B cell (primary cell): ENCODE measurements around the gene TRIOBP. TPM values are rescaled to one million over a fixed set of nuclear protein-coding genes. Genes with fewer than 3 reads are reported as not detected.

Experiments used
- ATAC-seq: fragments of 200-7000 bp; cut with Tn5 transposase; one replicate; pipeline ENCODE4 v1.10.0; 2021; ENCODE audit warnings: low read depth, mild to moderate bottlenecking, moderate number of reproducible peaks, moderate library complexity
- CTCF ChIA-PET: fragments of 350-600 bp; sonication (Branson Sonifier 250); formaldehyde crosslinking; loops from one replicate; lab custom pipeline; 2021; ENCODE audit warnings: antibody characterized with exemption, inconsistent platforms; lab: Charles Lee
- POLR2A ChIA-PET: fragments of 350-600 bp; sonication (Branson Sonifier 250); formaldehyde crosslinking; loops from one replicate; lab custom pipeline; 2021; ENCODE audit warnings: antibody characterized with exemption; lab: Charles Lee
- DNase-seq: peaks from one replicate; pipeline ENCODE4 v3.0.0; 2013
- H2AFZ ChIP-seq: 2 replicates; pipeline ENCODE4 v1.6.1; 2012; ENCODE audit warnings: mild to moderate bottlenecking, low read depth, low read length; ENCODE audit not compliant: insufficient read depth, poor library complexity, severe bottlenecking
- H3K27ac ChIP-seq, 2 donors: 1 replicate in 1 of 2; 2 replicates in 1 of 2; pipeline ENCODE4 v1.5.1; 2012 to 2013; ENCODE audit warnings: low read length in 2 of 2, mild to moderate bottlenecking in 2 of 2, moderate library complexity in 1 of 2
- H3K27me3 ChIP-seq, 4 experiments: fragments of 200-600 bp in 1 of 4; sonication (generic) in 1 of 4; replicated peaks in 1 of 4; 1 replicate in 2 of 4; 2 replicates in 2 of 4; pipeline versions ENCODE4 v1.6.1 to v1.7.0; 2013 to 2016; ENCODE audit warnings: low read length in 3 of 4, mild to moderate bottlenecking in 2 of 4, mixed read lengths in 1 of 4, moderate library complexity in 1 of 4; ENCODE audit not compliant: insufficient read depth in 4 of 4, control insufficient read depth in 3 of 4; ENCODE audit errors: control extremely low read depth in 1 of 4
- H3K36me3 ChIP-seq, 2 experiments: replicated peaks in 1 of 2; 1 replicate in 1 of 2; 2 replicates in 1 of 2; pipeline versions ENCODE4 v1.6.1 to v1.7.1; 2013; ENCODE audit warnings: low read length in 1 of 2; ENCODE audit not compliant: insufficient read depth in 2 of 2, control insufficient read depth in 1 of 2; ENCODE audit errors: control extremely low read depth in 1 of 2, extremely low read depth in 1 of 2
- H3K4me1 ChIP-seq, 2 donors: fragments of 200-600 bp in 1 of 2; sonication (generic) in 1 of 2; 1 replicate in 1 of 2; 2 replicates in 1 of 2; pipeline versions ENCODE4 v1.5.1 to v1.6.1; 2013 to 2017; ENCODE audit warnings: low read length in 2 of 2; ENCODE audit not compliant: control insufficient read depth in 2 of 2, insufficient read depth in 2 of 2
- H3K4me2 ChIP-seq: replicated peaks from 2 replicates; pipeline ENCODE3; 2012; ENCODE audit warnings: mild to moderate bottlenecking, low read depth, low read length; ENCODE audit not compliant: poor library complexity, severe bottlenecking
- H3K4me3 ChIP-seq, 5 experiments: fragments of 200-600 bp in 1 of 5; sonication (generic) in 1 of 5; 1 replicate in 3 of 5; 2 replicates in 2 of 5; pipeline versions ENCODE4 v1.5.1 to v1.7.0; 2011 to 2016; ENCODE audit warnings: low read length in 4 of 5, mild to moderate bottlenecking in 4 of 5, low read depth in 2 of 5, control low read depth in 1 of 5, moderate library complexity in 1 of 5; ENCODE audit not compliant: insufficient read depth in 1 of 5; ENCODE audit errors: control extremely low read depth in 1 of 5, extremely low read depth in 1 of 5
- H3K79me2 ChIP-seq: fragments of 200-600 bp; sonication (generic); one replicate; pipeline ENCODE4 v1.6.0; 2016; ENCODE audit warnings: low read length; ENCODE audit not compliant: control insufficient read depth, insufficient read depth
- H3K9ac ChIP-seq: fragments of 200-600 bp; sonication (generic); 2 replicates; pipeline ENCODE4 v1.6.1; 2017; ENCODE audit warnings: mild to moderate bottlenecking, low read length, moderate library complexity
- H3K9me3 ChIP-seq, 3 donors: one replicate each; pipeline versions ENCODE4 v1.6.1 to v1.7.1; 2013; ENCODE audit warnings: low read length in 2 of 3; ENCODE audit not compliant: control insufficient read depth in 2 of 3, insufficient read depth in 1 of 3; ENCODE audit errors: control extremely low read depth in 1 of 3
- H4K20me1 ChIP-seq: 2 replicates; pipeline ENCODE4 v1.6.0; 2012; ENCODE audit warnings: mild to moderate bottlenecking, low read length; ENCODE audit not compliant: insufficient read depth, control insufficient read depth, poor library complexity, severe bottlenecking
- H3K27ac Mint-ChIP-seq: one replicate; pipeline ENCODE4 v1.8.0; 2021; ENCODE audit warnings: mixed read lengths
- H3K27me3 Mint-ChIP-seq: one replicate; pipeline ENCODE4 v1.8.0; 2021; ENCODE audit warnings: mixed read lengths
- H3K4me1 Mint-ChIP-seq: one replicate; pipeline ENCODE4 v1.8.0; 2021; ENCODE audit warnings: mixed read lengths
- H3K4me3 Mint-ChIP-seq: one replicate; pipeline ENCODE4 v1.8.0; 2021; ENCODE audit warnings: mixed read lengths
- H3K9me3 Mint-ChIP-seq: one replicate; pipeline ENCODE4 v1.8.0; 2022; ENCODE audit warnings: mixed read lengths; ENCODE audit not compliant: insufficient read depth
- CTCF ChIP-seq: fragments of 200-600 bp; IDR thresholded peaks from one replicate; pipeline ENCODE4 v1.8.0; 2022; ENCODE audit warnings: antibody characterized with exemption, mild to moderate bottlenecking
- EZH2 ChIP-seq: IDR thresholded peaks from 2 replicates; pipeline ENCODE4 v1.6.1; 2012; ENCODE audit warnings: borderline replicate concordance, low read depth, mild to moderate bottlenecking, moderate library complexity, low read length; ENCODE audit not compliant: insufficient read depth, poor library complexity, severe bottlenecking
- WGBS: methylation state at CpG from one replicate; pipeline ENCODE4 v1.1.5; 2013; ENCODE audit warnings: missing lambda C conversion rate; ENCODE audit not compliant: insufficient coverage; 5-methylcytosine and 5-hydroxymethylcytosine counted together
- intact Hi-C: fragments of 100-400 bp; cut with micrococcal nuclease; formaldehyde crosslinking; loops from one replicate; pipeline ENCODE4 v1.10.0; 2022
- polyA plus RNA-seq: library from polyadenylated mRNA; depleted of rRNA; stranded (reverse); fragments of >200 nt; gene quantifications from 2 replicates; pipeline ENCODE4 v1.2.3, GENCODE V29; 2012
- total RNA-seq, 2 donors: library from RNA; stranded (reverse); fragments of 120-200 nt in 1 of 2; gene quantifications; 1 replicate in 1 of 2; 2 replicates in 1 of 2; pipeline versions ENCODE4 v1.2.3 to v1.2.4, GENCODE V29; 2013 to 2022

Gene TRIOBP
- total and polyA plus RNA-seq, 2 donors (not counting 1 experiment from before 2014, with no cell fraction given), result 26.8 to 47.5 TPM

GRCh38 chr22:37684803-37685615 lies 11.8 kb upstream of the TRIOBP start:
- Mint-ChIP-seq H3K27me3 (no peaks in the 10 kb centered on the region), H3K27ac (no peak overlapping the region), H3K9me3 (no peaks in the 10 kb centered on the region), H3K4me3 (peak overlapping the region; percentile 99), H3K4me1 (peaks cover 31% of the 10 kb centered on the region)
- 78% methylated on average over 10 of the region's 16 CpGs for WGBS
- no peak for TF ChIP-seq EZH2
- TF ChIP-seq CTCF, result no peak
- Histone ChIP-seq H4K20me1 (no peaks in the 10 kb centered on the region), H2AFZ (peak overlapping the region; percentile 43), H3K4me3 (no peak overlapping the region), H3K79me2 (peaks cover 15% of the 10 kb centered on the region), H3K4me2 (peak overlapping the region; percentile 90), H3K9ac (no peak overlapping the region), H3K4me1 (peaks cover 10 to 34% of the 10 kb centered on the region in 2 donors), H3K27ac (peak overlapping the region; percentile 7 to 70), H3K36me3 (peaks cover 0 to 17% of the 10 kb centered on the region in 2 experiments), H3K27me3 (no peaks in the 10 kb centered on the region), H3K9me3 (no peaks in the 10 kb centered on the region)
- ChIA-PET CTCF (interaction anchor here (0.6 to 23.0 kb wide), 6 partner anchors 20 to 159 kb away, joined by 3 to 501 read pairs (median 112); partner anchors contain the start of genes ANKRD54, GGA1, LGALS1 and PDXP), POLR2A (interaction anchor here (0.7 to 2.1 kb wide), 8 partner anchors 8 to 240 kb away, joined by 3 to 10 read pairs (median 5); partner anchors contain the start of genes GGA1 and PDXP)
- peak; percentile 37 for DNase-seq
- intact Hi-C loops, result no loop called here
- ATAC-seq, result no peak
